NB4 (cell line): ENCODE data around the gene CIPC.

ENCODE experiments used
- POLR2A ChIP-seq: IDR thresholded peaks from 2 replicates; pipeline ENCODE4 v1.6.1; 2011; ENCODE audit warnings: mild to moderate bottlenecking; ENCODE audit not compliant: insufficient read length; ENCODE audit errors: extremely low read depth
- TF ChIP-seq, protein P1 (sequence below): IDR thresholded peaks from 2 replicates; pipeline ENCODE4 v1.6.1; 2011; ENCODE audit warnings: low read depth, low read length
- TF ChIP-seq, protein P2 (sequence below): IDR thresholded peaks from one replicate; pipeline ENCODE4 v1.5.1; 2012; ENCODE audit warnings: low read depth, low read length

- TF ChIP-seq, protein P1, sequence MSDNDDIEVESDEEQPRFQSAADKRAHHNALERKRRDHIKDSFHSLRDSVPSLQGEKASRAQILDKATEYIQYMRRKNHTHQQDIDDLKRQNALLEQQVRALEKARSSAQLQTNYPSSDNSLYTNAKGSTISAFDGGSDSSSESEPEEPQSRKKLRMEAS = no peak
- TF ChIP-seq, protein P2, sequence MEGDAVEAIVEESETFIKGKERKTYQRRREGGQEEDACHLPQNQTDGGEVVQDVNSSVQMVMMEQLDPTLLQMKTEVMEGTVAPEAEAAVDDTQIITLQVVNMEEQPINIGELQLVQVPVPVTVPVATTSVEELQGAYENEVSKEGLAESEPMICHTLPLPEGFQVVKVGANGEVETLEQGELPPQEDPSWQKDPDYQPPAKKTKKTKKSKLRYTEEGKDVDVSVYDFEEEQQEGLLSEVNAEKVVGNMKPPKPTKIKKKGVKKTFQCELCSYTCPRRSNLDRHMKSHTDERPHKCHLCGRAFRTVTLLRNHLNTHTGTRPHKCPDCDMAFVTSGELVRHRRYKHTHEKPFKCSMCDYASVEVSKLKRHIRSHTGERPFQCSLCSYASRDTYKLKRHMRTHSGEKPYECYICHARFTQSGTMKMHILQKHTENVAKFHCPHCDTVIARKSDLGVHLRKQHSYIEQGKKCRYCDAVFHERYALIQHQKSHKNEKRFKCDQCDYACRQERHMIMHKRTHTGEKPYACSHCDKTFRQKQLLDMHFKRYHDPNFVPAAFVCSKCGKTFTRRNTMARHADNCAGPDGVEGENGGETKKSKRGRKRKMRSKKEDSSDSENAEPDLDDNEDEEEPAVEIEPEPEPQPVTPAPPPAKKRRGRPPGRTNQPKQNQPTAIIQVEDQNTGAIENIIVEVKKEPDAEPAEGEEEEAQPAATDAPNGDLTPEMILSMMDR = no peak
- TF ChIP-seq POLR2A = no peak
Measured at GRCh38 chr14:77055306-77055705, 42.8 kb upstream of the CIPC start.
